ENCODE measurements around the gene DNAJC4. TPM values are rescaled to one million over a fixed set of nuclear protein-coding genes. Genes with fewer than 3 reads are reported as not detected.
"Not testable (repeated sequence)": the region's sequence is repeated elsewhere in the genome, so short reads cannot be mapped to it uniquely, and the experiment has no call there.

The DNAJC4 gene
- total RNA-seq, 1 experiment from 2014 or later: 3.0 TPM

GRCh38 chr11:64244966-64245365 is 14.6 kb downstream of the DNAJC4 start:
- DNase-seq (ENCODE audit: low spot score): no peak

- peak; percentile 55 for DNase-seq (ENCODE audit: low spot score)
These were observed 15.1 kb downstream of the DNAJC4 start for GRCh38 chr11:64245401-64245796.

GRCh38 chr11:64245797-64246620 is 15.7 kb downstream of the DNAJC4 start:
- DNase-seq (ENCODE audit: low spot score): peak; percentile 88

- not testable (repeated sequence) for DNase-seq (ENCODE audit: low spot score)
These were observed 16.2 kb downstream of the DNAJC4 start for GRCh38 chr11:64246621-64246870.

GRCh38 chr11:64246871-64247728 is 16.8 kb downstream of the DNAJC4 start, which contains the start of gene PPP1R14B:
TSS of gene PPP1R14B (minus strand) at chr11:64246943. CDS start at chr11:64246673, 270 bp downstream.
- peak; percentile 71 for DNase-seq (ENCODE audit: low spot score)

- DNase-seq (ENCODE audit: low spot score): no peak
These were observed 17.6 kb downstream of the DNAJC4 start for GRCh38 chr11:64247729-64248531.

- DNase-seq (ENCODE audit: low spot score): no peak
These were observed 18.2 kb downstream of the DNAJC4 start for GRCh38 chr11:64248578-64248977.

- no peak for DNase-seq (ENCODE audit: low spot score)
These were observed 18.7 kb downstream of the DNAJC4 start for GRCh38 chr11:64249038-64249437.

GRCh38 chr11:64249563-64250414 is 19.4 kb downstream of the DNAJC4 start:
- DNase-seq (ENCODE audit: low spot score): no peak

- DNase-seq (ENCODE audit: low spot score): no peak
These were observed 20.2 kb downstream of the DNAJC4 start for GRCh38 chr11:64250415-64251015.

- DNase-seq (ENCODE audit: low spot score): no peak
These were observed 20.8 kb downstream of the DNAJC4 start, which contains the start of gene PLCB3 for GRCh38 chr11:64251016-64251752. TSS of gene PLCB3 (plus strand) at chr11:64251530. CDS start at chr11:64251650, 120 bp downstream.

- DNase-seq (ENCODE audit: low spot score): no peak
These were observed 21.3 kb downstream of the DNAJC4 start for GRCh38 chr11:64251753-64252002.

GRCh38 chr11:64252003-64252872 is 21.9 kb downstream of the DNAJC4 start:
- peak; percentile 33 for DNase-seq (ENCODE audit: low spot score)

- DNase-seq (ENCODE audit: low spot score): no peak
These were observed 22.7 kb downstream of the DNAJC4 start for GRCh38 chr11:64253043-64253442.

GRCh38 chr11:64253481-64253880 is 23.1 kb downstream of the DNAJC4 start:
- DNase-seq (ENCODE audit: low spot score): no peak

GRCh38 chr11:64254326-64254725 is 24.0 kb downstream of the DNAJC4 start:
- no peak for DNase-seq (ENCODE audit: low spot score)

GRCh38 chr11:64255135-64256128 is 25.1 kb downstream of the DNAJC4 start:
- DNase-seq (ENCODE audit: low spot score): no peak

- no peak for DNase-seq (ENCODE audit: low spot score)
These were observed 26.0 kb downstream of the DNAJC4 start for GRCh38 chr11:64256300-64256699.
